Measurements from ENCODE around the gene NT5DC3. TPM values are rescaled to one million over a fixed set of nuclear protein-coding genes. Genes with fewer than 3 reads are reported as not detected.

Gene NT5DC3
- polyA plus RNA-seq, 3 donors = 0.27 to 4.8 (median 0.93) TPM

- Histone ChIP-seq H3K36me3 (replicated peaks in 1 of 2; ENCODE audit: control insufficient read depth in 1 of 2, insufficient read depth in 2 of 2, low read length in 2 of 2) (peaks cover 0 to 9% of the 10 kb centered on the region in 2 donors), H3K4me2 (replicated peaks; ENCODE audit: extremely low read depth, low read length, poor library complexity, severe bottlenecking) (no peak overlapping the region), H4K20me1 (ENCODE audit: insufficient read depth, low read length) (no peaks in the 10 kb centered on the region), H2AFZ (ENCODE audit: insufficient read depth, low read depth, low read length, poor library complexity, severe bottlenecking) (no peak overlapping the region), H3K27ac (ENCODE audit: low read depth in 1 of 2, low read length in 2 of 2) (no peak overlapping the region), H3K79me2 (ENCODE audit: insufficient read depth, low read length) (no peaks in the 10 kb centered on the region), H3K4me1 (ENCODE audit: control insufficient read depth in 1 of 2, insufficient read depth in 2 of 2, low read length in 2 of 2) (no peaks in the 10 kb centered on the region), H3K27me3 (ENCODE audit: control insufficient read depth in 2 of 2, insufficient read depth in 2 of 2, low read length in 2 of 2) (no peaks in the 10 kb centered on the region), H3K9ac (ENCODE audit: insufficient read depth, low read length, poor library complexity, severe bottlenecking) (no peak overlapping the region), H3K4me3 (replicated peaks in 1 of 3; ENCODE audit: low read depth in 2 of 3, low read length in 3 of 3) (no peak overlapping the region), H3K9me3 (replicated peaks in 1 of 2; ENCODE audit: control insufficient read depth in 1 of 2, insufficient read depth in 1 of 2, low read length in 2 of 2) (no peaks in the 10 kb centered on the region)
- peak overlapping the region in 1 of 7 donors; percentile 46 for H3K27ac Mint-ChIP-seq
- intact Hi-C loops (cut with micrococcal nuclease) = no loop called here
- peaks cover 0 to 3% (median 0%) of the 10 kb centered on the region in 3 donors for H3K27me3 Mint-ChIP-seq (ENCODE audit: low read depth in 3 of 3)
- H3K9me3 Mint-ChIP-seq = no peaks in the 10 kb centered on the region
- peaks cover 6% of the 10 kb centered on the region for H3K4me1 Mint-ChIP-seq
- no peak for TF ChIP-seq CTCF (IDR thresholded peaks at IDR 0.05)
- 91% methylated on average over 4 of the region's 8 CpGs for WGBS (ENCODE audit: insufficient coverage)
- peaks cover 2 to 23% of the 10 kb centered on the region in 2 donors for H3K36me3 Mint-ChIP-seq
- no peak for DNase-seq
- H3K4me3 Mint-ChIP-seq = no peak overlapping the region
These were observed 72.4 kb downstream of the NT5DC3 start for GRCh38 chr12:103768467-103769123.

GRCh38 chr12:103766028-103766427 is 75.0 kb downstream of the NT5DC3 start:
- Histone ChIP-seq H3K4me3 (replicated peaks in 1 of 3; ENCODE audit: low read depth in 2 of 3, low read length in 3 of 3) (no peak overlapping the region), H3K27ac (ENCODE audit: low read depth in 1 of 2, low read length in 2 of 2) (no peak overlapping the region), H3K9me3 (replicated peaks in 1 of 2; ENCODE audit: control insufficient read depth in 1 of 2, insufficient read depth in 1 of 2, low read length in 2 of 2) (no peaks in the 10 kb centered on the region), H3K9ac (ENCODE audit: insufficient read depth, low read length, poor library complexity, severe bottlenecking) (no peak overlapping the region), H2AFZ (ENCODE audit: insufficient read depth, low read depth, low read length, poor library complexity, severe bottlenecking) (no peak overlapping the region), H3K36me3 (replicated peaks in 1 of 2; ENCODE audit: control insufficient read depth in 1 of 2, insufficient read depth in 2 of 2, low read length in 2 of 2) (peaks cover 0 to 9% of the 10 kb centered on the region in 2 donors), H3K4me1 (ENCODE audit: control insufficient read depth in 1 of 2, insufficient read depth in 2 of 2, low read length in 2 of 2) (no peaks in the 10 kb centered on the region), H4K20me1 (ENCODE audit: insufficient read depth, low read length) (no peaks in the 10 kb centered on the region), H3K27me3 (ENCODE audit: control insufficient read depth in 2 of 2, insufficient read depth in 2 of 2, low read length in 2 of 2) (no peaks in the 10 kb centered on the region), H3K4me2 (replicated peaks; ENCODE audit: extremely low read depth, low read length, poor library complexity, severe bottlenecking) (no peak overlapping the region), H3K79me2 (ENCODE audit: insufficient read depth, low read length) (no peaks in the 10 kb centered on the region)
- Mint-ChIP-seq H3K27me3 (ENCODE audit: low read depth in 3 of 3) (peaks cover 0 to 4% (median 0%) of the 10 kb centered on the region in 3 donors), H3K36me3 (peaks cover 2 to 29% of the 10 kb centered on the region in 2 donors), H3K4me1 (peaks cover 6% of the 10 kb centered on the region), H3K9me3 (no peaks in the 10 kb centered on the region), H3K27ac (no peak overlapping the region), H3K4me3 (no peak overlapping the region)
- 100% methylated on average over 5 of the region's 6 CpGs for WGBS (ENCODE audit: insufficient coverage)
- DNase-seq = no peak
- intact Hi-C loops (cut with micrococcal nuclease) = no loop called here
- TF ChIP-seq CTCF (IDR thresholded peaks at IDR 0.05) = no peak
